Measurements from ENCODE around the gene DNPH1.
A peak's percentile ranks its signal among the peaks of the same experiment; 100 is the strongest.

Gene DNPH1

DNA sequence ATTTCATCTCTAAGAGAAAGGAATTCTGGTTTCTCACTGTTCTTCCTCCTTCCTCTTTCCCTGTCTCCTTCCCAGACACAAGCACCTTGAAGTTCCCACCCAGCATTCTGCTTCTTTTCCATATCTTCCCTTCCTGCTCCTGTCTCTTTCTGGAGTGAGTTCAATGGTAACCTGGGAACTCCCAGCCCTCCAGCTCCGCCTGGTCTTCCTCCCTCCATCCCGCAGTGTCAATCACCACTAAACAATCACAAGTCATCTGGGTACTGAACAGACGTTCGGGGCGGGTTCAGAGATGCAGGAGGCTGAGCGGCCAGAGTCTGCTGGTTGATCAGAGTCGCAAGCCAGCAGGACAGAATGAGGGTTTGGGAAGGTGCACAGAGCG is 21.7 kb upstream of the DNPH1 start:
- H3K4me3 ChIP-seq (ENCODE audit: low read depth, low read length), result no peak overlapping the region

GRCh38 chr6:43248791-43249190 is 19.5 kb upstream of the DNPH1 start:
- H3K4me3 ChIP-seq (ENCODE audit: low read depth, low read length), result no peak overlapping the region
- no peak for DNase-seq (ENCODE audit: low read depth)
- TF ChIP-seq, protein P1, sequence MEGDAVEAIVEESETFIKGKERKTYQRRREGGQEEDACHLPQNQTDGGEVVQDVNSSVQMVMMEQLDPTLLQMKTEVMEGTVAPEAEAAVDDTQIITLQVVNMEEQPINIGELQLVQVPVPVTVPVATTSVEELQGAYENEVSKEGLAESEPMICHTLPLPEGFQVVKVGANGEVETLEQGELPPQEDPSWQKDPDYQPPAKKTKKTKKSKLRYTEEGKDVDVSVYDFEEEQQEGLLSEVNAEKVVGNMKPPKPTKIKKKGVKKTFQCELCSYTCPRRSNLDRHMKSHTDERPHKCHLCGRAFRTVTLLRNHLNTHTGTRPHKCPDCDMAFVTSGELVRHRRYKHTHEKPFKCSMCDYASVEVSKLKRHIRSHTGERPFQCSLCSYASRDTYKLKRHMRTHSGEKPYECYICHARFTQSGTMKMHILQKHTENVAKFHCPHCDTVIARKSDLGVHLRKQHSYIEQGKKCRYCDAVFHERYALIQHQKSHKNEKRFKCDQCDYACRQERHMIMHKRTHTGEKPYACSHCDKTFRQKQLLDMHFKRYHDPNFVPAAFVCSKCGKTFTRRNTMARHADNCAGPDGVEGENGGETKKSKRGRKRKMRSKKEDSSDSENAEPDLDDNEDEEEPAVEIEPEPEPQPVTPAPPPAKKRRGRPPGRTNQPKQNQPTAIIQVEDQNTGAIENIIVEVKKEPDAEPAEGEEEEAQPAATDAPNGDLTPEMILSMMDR (IDR thresholded peaks at IDR 0.05; ENCODE audit: low read depth, low read length, missing control alignments), result no peak

More for the DNA sequence above, 21.7 kb upstream of the DNPH1 start:
- no peak for DNase-seq (ENCODE audit: low read depth)
- TF ChIP-seq, protein P1 (IDR thresholded peaks at IDR 0.05; ENCODE audit: low read depth, low read length, missing control alignments), result no peak

DNA sequence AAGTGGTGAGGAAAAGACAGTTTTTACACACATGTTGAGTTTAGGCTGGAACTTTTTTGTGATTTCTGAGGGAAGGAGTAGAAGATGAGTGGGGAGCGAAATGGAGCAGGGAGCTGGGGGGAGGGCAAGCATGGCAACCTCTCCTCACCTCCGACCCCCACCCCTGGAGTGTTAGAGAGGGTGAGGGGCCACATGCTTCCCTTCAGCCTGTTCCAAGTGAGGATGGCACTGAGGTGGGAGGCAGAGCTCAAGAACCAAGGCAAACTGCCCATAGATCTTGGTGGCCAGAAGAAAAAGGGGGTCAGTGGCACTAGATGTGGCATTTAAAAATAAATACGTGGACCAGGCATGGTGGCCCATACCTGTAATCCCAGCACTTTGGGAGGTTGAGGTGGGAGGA is 18.8 kb upstream of the DNPH1 start:
- no peak for DNase-seq (ENCODE audit: low read depth)
- no peak overlapping the region for H3K4me3 ChIP-seq (ENCODE audit: low read depth, low read length)
- TF ChIP-seq, protein P1 (IDR thresholded peaks at IDR 0.05; ENCODE audit: low read depth, low read length, missing control alignments), result no peak

- H3K4me3 ChIP-seq (ENCODE audit: low read depth, low read length), result peak overlapping the region; percentile 77
- no peak for DNase-seq (ENCODE audit: low read depth)
- TF ChIP-seq, protein P1 (IDR thresholded peaks at IDR 0.05; ENCODE audit: low read depth, low read length, missing control alignments), result no peak
These were observed 18.1 kb upstream of the DNPH1 start for GRCh38 chr6:43247114-43247999.

GRCh38 chr6:43246301-43247113 is 17.2 kb upstream of the DNPH1 start:
- H3K4me3 ChIP-seq (ENCODE audit: low read depth, low read length), result peak overlapping the region; percentile 77
- no peak for DNase-seq (ENCODE audit: low read depth)
- TF ChIP-seq, protein P1 (IDR thresholded peaks at IDR 0.05; ENCODE audit: low read depth, low read length, missing control alignments), result no peak

- no peak for DNase-seq (ENCODE audit: low read depth)
- TF ChIP-seq, protein P1 (IDR thresholded peaks at IDR 0.05; ENCODE audit: low read depth, low read length, missing control alignments), result no peak
- no peak overlapping the region for H3K4me3 ChIP-seq (ENCODE audit: low read depth, low read length)
These were observed 14.5 kb upstream of the DNPH1 start for GRCh38 chr6:43243664-43244321.
